ENCODE results near the gene PDZD7. TPM values are rescaled to one million over a fixed set of nuclear protein-coding genes. Genes with fewer than 3 reads are reported as not detected.
A peak's percentile ranks its signal among the peaks of the same experiment; 100 is the strongest.

The PDZD7 gene
- total and polyA plus RNA-seq, 2 donors from 2014 or later, result 1.6 to 1.9 TPM

GRCh38 chr10:101018600-101019439 is 12.1 kb downstream of the PDZD7 start:
- H3K4me1 ChIP-seq (ENCODE audit: control insufficient read depth in 2 of 3, insufficient read depth in 2 of 3, low read depth in 1 of 3, low read length in 3 of 3), result peaks cover 0 to 7% (median 0%) of the 10 kb centered on the region in 3 donors
- H3K36me3 ChIP-seq (ENCODE audit: control insufficient read depth in 2 of 3, insufficient read depth in 3 of 3, low read length in 3 of 3), result no peaks in the 10 kb centered on the region
- DNase-seq (peak; percentile 86 to 91 (median 87)), FAIRE-seq (no peak)
- no peak overlapping the region for H3K27ac ChIP-seq (ENCODE audit: low read depth in 2 of 2, low read length in 2 of 2)
- no peak overlapping the region for H3K9ac ChIP-seq (ENCODE audit: low read length in 3 of 3)
- no peaks in the 10 kb centered on the region for H3K9me3 ChIP-seq (ENCODE audit: control insufficient read depth in 2 of 3, insufficient read depth in 1 of 3, low read length in 3 of 3)
- H3K27me3 ChIP-seq (ENCODE audit: control insufficient read depth, insufficient read depth, low read length), result peaks cover 4% of the 10 kb centered on the region
- intact Hi-C loops (cut with DNase I), result no loop called here
- TF ChIP-seq, protein P1, sequence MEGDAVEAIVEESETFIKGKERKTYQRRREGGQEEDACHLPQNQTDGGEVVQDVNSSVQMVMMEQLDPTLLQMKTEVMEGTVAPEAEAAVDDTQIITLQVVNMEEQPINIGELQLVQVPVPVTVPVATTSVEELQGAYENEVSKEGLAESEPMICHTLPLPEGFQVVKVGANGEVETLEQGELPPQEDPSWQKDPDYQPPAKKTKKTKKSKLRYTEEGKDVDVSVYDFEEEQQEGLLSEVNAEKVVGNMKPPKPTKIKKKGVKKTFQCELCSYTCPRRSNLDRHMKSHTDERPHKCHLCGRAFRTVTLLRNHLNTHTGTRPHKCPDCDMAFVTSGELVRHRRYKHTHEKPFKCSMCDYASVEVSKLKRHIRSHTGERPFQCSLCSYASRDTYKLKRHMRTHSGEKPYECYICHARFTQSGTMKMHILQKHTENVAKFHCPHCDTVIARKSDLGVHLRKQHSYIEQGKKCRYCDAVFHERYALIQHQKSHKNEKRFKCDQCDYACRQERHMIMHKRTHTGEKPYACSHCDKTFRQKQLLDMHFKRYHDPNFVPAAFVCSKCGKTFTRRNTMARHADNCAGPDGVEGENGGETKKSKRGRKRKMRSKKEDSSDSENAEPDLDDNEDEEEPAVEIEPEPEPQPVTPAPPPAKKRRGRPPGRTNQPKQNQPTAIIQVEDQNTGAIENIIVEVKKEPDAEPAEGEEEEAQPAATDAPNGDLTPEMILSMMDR (IDR thresholded peaks at IDR 0.05; ENCODE audit: borderline replicate concordance, extremely low read depth, insufficient read depth), result peak; percentile 65
- no peak overlapping the region for H3K4me3 ChIP-seq (ENCODE audit: low read length in 3 of 3)

DNA sequence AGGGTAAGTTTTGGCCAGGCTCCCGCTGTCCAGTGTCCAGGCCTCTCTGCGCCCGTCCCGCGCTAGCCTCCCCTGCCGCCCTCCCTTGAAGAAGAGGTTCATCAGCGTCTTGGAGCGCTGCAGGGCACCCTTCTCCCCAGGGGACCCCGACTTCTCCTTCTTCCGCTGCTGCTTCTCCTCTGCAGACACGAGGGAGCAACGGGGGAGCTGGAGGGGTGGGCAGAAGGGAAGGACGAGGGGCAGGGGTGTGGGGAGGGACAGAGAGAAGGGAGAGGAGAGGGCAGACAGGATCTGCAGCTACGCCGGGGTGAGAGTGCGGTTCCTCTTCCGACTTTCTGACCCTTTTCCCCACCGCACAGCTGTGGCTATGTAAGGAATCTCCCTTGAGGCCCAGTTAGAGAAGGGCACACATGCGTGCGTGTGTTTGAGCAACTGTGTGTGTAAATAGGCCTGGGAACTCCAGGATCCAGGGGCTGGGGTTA is 12.8 kb downstream of the PDZD7 start:
- Histone ChIP-seq H3K4me3 (ENCODE audit: low read length in 3 of 3) (no peak overlapping the region), H3K27me3 (ENCODE audit: control insufficient read depth, insufficient read depth, low read length) (peaks cover 4% of the 10 kb centered on the region), H3K27ac (ENCODE audit: low read depth in 2 of 2, low read length in 2 of 2) (no peak overlapping the region), H3K36me3 (ENCODE audit: control insufficient read depth in 2 of 3, insufficient read depth in 3 of 3, low read length in 3 of 3) (no peaks in the 10 kb centered on the region), H3K9ac (ENCODE audit: low read length in 3 of 3) (no peak overlapping the region), H3K9me3 (ENCODE audit: control insufficient read depth in 2 of 3, insufficient read depth in 1 of 3, low read length in 3 of 3) (no peaks in the 10 kb centered on the region), H3K4me1 (ENCODE audit: control insufficient read depth in 2 of 3, insufficient read depth in 2 of 3, low read depth in 1 of 3, low read length in 3 of 3) (peaks cover 0 to 10% (median 0%) of the 10 kb centered on the region in 3 donors)
- FAIRE-seq, result no peak
- peak in 2 of 5 donors; percentile 22 to 47 for DNase-seq
- TF ChIP-seq, protein P1 (IDR thresholded peaks at IDR 0.05; ENCODE audit: borderline replicate concordance, extremely low read depth, insufficient read depth), result no peak
- intact Hi-C loops (cut with DNase I), result no loop called here

DNA sequence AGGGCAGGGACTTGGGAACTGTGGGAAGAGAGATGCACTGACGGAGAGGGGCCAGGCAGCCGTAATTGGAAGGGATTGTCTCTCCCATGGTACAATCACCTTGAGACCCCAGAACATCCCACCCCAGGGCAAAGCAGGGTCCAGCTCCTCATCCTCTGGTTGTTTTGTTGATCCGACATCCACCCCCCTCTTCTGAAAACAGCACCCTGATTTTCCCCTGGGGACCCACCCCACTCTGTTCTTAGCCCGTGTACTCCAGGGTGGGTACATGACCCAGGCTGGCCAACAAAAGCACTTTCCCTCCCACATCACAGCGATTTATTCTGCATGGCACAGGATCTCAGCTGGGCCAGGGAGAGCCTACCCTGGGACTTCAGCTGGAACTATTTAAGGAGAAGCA is 14.1 kb downstream of the PDZD7 start:
- Histone ChIP-seq H3K36me3 (ENCODE audit: control insufficient read depth in 2 of 3, insufficient read depth in 3 of 3, low read length in 3 of 3) (no peaks in the 10 kb centered on the region), H3K4me3 (ENCODE audit: low read length in 3 of 3) (no peak overlapping the region), H3K9ac (ENCODE audit: low read length in 3 of 3) (no peak overlapping the region), H3K27me3 (ENCODE audit: control insufficient read depth, insufficient read depth, low read length) (peaks cover 4% of the 10 kb centered on the region), H3K9me3 (ENCODE audit: control insufficient read depth in 2 of 3, insufficient read depth in 1 of 3, low read length in 3 of 3) (no peaks in the 10 kb centered on the region), H3K4me1 (ENCODE audit: control insufficient read depth in 2 of 3, insufficient read depth in 2 of 3, low read depth in 1 of 3, low read length in 3 of 3) (peaks cover 0 to 17% (median 0%) of the 10 kb centered on the region in 3 donors), H3K27ac (ENCODE audit: low read depth in 2 of 2, low read length in 2 of 2) (no peak overlapping the region)
- no peak for FAIRE-seq
- intact Hi-C loops (cut with DNase I), result no loop called here
- DNase-seq, result no peak
- TF ChIP-seq, protein P1 (IDR thresholded peaks at IDR 0.05; ENCODE audit: borderline replicate concordance, extremely low read depth, insufficient read depth), result no peak

Data from kidney (tissue), 14 donors.